ENCODE data around the gene FGF14. TPM values are rescaled to one million over a fixed set of nuclear protein-coding genes. Genes with fewer than 3 reads are reported as not detected.

The FGF14 gene
- total RNA-seq, 1 experiment from 2014 or later: 0.22 TPM

GRCh38 chr13:101779147-101779546 is 622.7 kb downstream of the FGF14 start:
- no peak for DNase-seq
- Histone ChIP-seq H4K91ac (ENCODE audit: insufficient read length, low read depth, low read length) (no peak overlapping the region), H3K23ac (ENCODE audit: insufficient read length, low read depth, low read length) (no peak overlapping the region), H3K4me1 (ENCODE audit: insufficient read depth, low read length) (no peaks in the 10 kb centered on the region; the same call in 1 of the 2 replicates), H3K27me3 (ENCODE audit: insufficient read depth, low read length) (no peaks in the 10 kb centered on the region), H3K9ac (ENCODE audit: extremely low read depth, insufficient read length, low read length) (no peak overlapping the region), H3K23me2 (ENCODE audit: insufficient read length, low read depth, low read length, poor library complexity, severe bottlenecking) (no peaks in the 10 kb centered on the region), H2AFZ (ENCODE audit: low read length) (no peak overlapping the region), H3K9me3 (ENCODE audit: control insufficient read depth, low read depth, low read length) (no peaks in the 10 kb centered on the region), H3K18ac (ENCODE audit: insufficient read length, low read depth, low read length) (no peak overlapping the region), H3K79me1 (ENCODE audit: insufficient read depth, low read depth, low read length, poor library complexity, severe bottlenecking) (no peaks in the 10 kb centered on the region), H2AK5ac (ENCODE audit: insufficient read length, low read length) (no peak overlapping the region), H2BK5ac (ENCODE audit: insufficient read length, low read length) (no peak overlapping the region), H3K79me2 (ENCODE audit: insufficient read depth, low read length) (no peaks in the 10 kb centered on the region), H3K4me2 (ENCODE audit: insufficient read depth, insufficient read length, low read length) (no peak overlapping the region), H3K4ac (ENCODE audit: low read depth, low read length) (no peak overlapping the region), H3K14ac (ENCODE audit: insufficient read depth, low read length) (no peak overlapping the region), H2BK20ac (ENCODE audit: low read depth, low read length, poor library complexity, severe bottlenecking) (no peak overlapping the region), H3T11ph (ENCODE audit: low read length) (no peak overlapping the region), H2BK12ac (ENCODE audit: insufficient read length, low read depth, low read length) (no peak overlapping the region), H4K20me1 (ENCODE audit: control insufficient read depth, insufficient read depth, insufficient read length) (no peaks in the 10 kb centered on the region), H2BK15ac (ENCODE audit: low read depth, low read length) (no peak overlapping the region), H4K5ac (ENCODE audit: insufficient read length, low read depth, low read length) (no peak overlapping the region), H3K56ac (ENCODE audit: insufficient read length, low read depth, low read length) (no peak overlapping the region), H3K27ac (ENCODE audit: insufficient read length, low read depth, low read length) (no peak overlapping the region), H4K8ac (replicated peaks; ENCODE audit: insufficient read length, low read depth, low read length) (no peak overlapping the region), H2BK120ac (ENCODE audit: low read depth, low read length, poor library complexity, severe bottlenecking) (no peak overlapping the region)
- no peak for TF ChIP-seq CTCF (conservative IDR thresholded peaks at IDR 0.05)
- Mint-ChIP-seq H3K9me3 (no peaks in the 10 kb centered on the region; a peak in 1 of 5 replicates), H3K36me3 (ENCODE audit: insufficient read depth in 1 of 3, low read depth in 3 of 3) (no peaks in the 10 kb centered on the region), H3K4me3 (no peak overlapping the region), H3K27ac (no peak overlapping the region), H3K4me1 (peaks cover 7% of the 10 kb centered on the region in 2 experiments; a peak in 3 of 4 replicates), H3K27me3 (ENCODE audit: low read depth) (no peaks in the 10 kb centered on the region; the same call in 1 of the 2 replicates)
- no CpG with 5 or more reads among the region's 4 CpGs for WGBS (ENCODE audit: extremely low coverage, insufficient read length, low lambda C conversion rate)

All from H9 (cell line).